IPS-20b (cell line): ENCODE measurements around the gene PRDM16.

Experiments used
- H3K27ac ChIP-seq: one replicate; pipeline ENCODE4 v1.5.1; 2013; ENCODE audit warnings: low read length
- H3K27me3 ChIP-seq: 2 replicates; pipeline ENCODE4 v1.6.1; 2013; ENCODE audit warnings: mild to moderate bottlenecking, low read length, inconsistent platforms; ENCODE audit not compliant: insufficient read depth
- H3K36me3 ChIP-seq: 2 replicates; pipeline ENCODE4 v1.6.1; 2013; ENCODE audit warnings: low read depth, mild to moderate bottlenecking, inconsistent platforms, low read length, moderate library complexity; ENCODE audit not compliant: insufficient read depth
- H3K4me1 ChIP-seq: 2 replicates; pipeline ENCODE4 v1.6.1; 2013; ENCODE audit warnings: mild to moderate bottlenecking, control low read depth, inconsistent platforms, low read length, moderate library complexity; ENCODE audit not compliant: insufficient read depth
- H3K4me3 ChIP-seq: 2 replicates; pipeline ENCODE4 v1.5.1; 2013; ENCODE audit warnings: mild to moderate bottlenecking, low read length, inconsistent platforms
- H3K9ac ChIP-seq: 2 replicates; pipeline ENCODE4 v1.6.1; 2013; ENCODE audit warnings: low read depth, mild to moderate bottlenecking, inconsistent platforms, low read length, moderate library complexity
- H3K9me3 ChIP-seq: 2 replicates; pipeline ENCODE4 v1.6.1; 2013; ENCODE audit warnings: mild to moderate bottlenecking, low read depth, low read length, inconsistent platforms; ENCODE audit not compliant: insufficient read depth

The PRDM16 gene

GRCh38 chr1:3137111-3138100 is 68.4 kb downstream of the PRDM16 start:
- no peaks in the 10 kb centered on the region for H3K27me3 ChIP-seq

GRCh38 chr1:3138623-3139151 is 69.7 kb downstream of the PRDM16 start:
- Histone ChIP-seq H3K27me3 (no peaks in the 10 kb centered on the region), H3K36me3 (no peaks in the 10 kb centered on the region), H3K9me3 (no peaks in the 10 kb centered on the region), H3K4me1 (no peaks in the 10 kb centered on the region), H3K9ac (no peak overlapping the region), H3K27ac (no peak overlapping the region), H3K4me3 (no peak overlapping the region)

More at GRCh38 chr1:3137111-3138100, 68.4 kb downstream of the PRDM16 start:
- H3K9ac ChIP-seq: no peak overlapping the region
- H3K9me3 ChIP-seq: no peaks in the 10 kb centered on the region
- no peaks in the 10 kb centered on the region for H3K4me1 ChIP-seq
- H3K27ac ChIP-seq: no peak overlapping the region
- H3K4me3 ChIP-seq: no peak overlapping the region
- H3K36me3 ChIP-seq: no peaks in the 10 kb centered on the region

GRCh38 chr1:3139451-3139852 is 70.4 kb downstream of the PRDM16 start:
- Histone ChIP-seq H3K4me3 (no peak overlapping the region), H3K9me3 (no peaks in the 10 kb centered on the region), H3K36me3 (no peaks in the 10 kb centered on the region), H3K4me1 (no peaks in the 10 kb centered on the region), H3K27ac (no peak overlapping the region), H3K9ac (no peak overlapping the region), H3K27me3 (no peaks in the 10 kb centered on the region)

- Histone ChIP-seq H3K9me3 (no peaks in the 10 kb centered on the region), H3K27ac (no peak overlapping the region), H3K4me1 (no peaks in the 10 kb centered on the region), H3K9ac (no peak overlapping the region), H3K4me3 (no peak overlapping the region), H3K27me3 (no peaks in the 10 kb centered on the region), H3K36me3 (no peaks in the 10 kb centered on the region)
Observed at GRCh38 chr1:3139871-3140361, 70.9 kb downstream of the PRDM16 start.

- no peak overlapping the region for H3K27ac ChIP-seq
- no peaks in the 10 kb centered on the region for H3K9me3 ChIP-seq
- no peak overlapping the region for H3K4me3 ChIP-seq
- no peak overlapping the region for H3K9ac ChIP-seq
- no peaks in the 10 kb centered on the region for H3K4me1 ChIP-seq
- no peaks in the 10 kb centered on the region for H3K27me3 ChIP-seq
- no peaks in the 10 kb centered on the region for H3K36me3 ChIP-seq
Observed at GRCh38 chr1:3140437-3140836, 71.4 kb downstream of the PRDM16 start.

- no peaks in the 10 kb centered on the region for H3K27me3 ChIP-seq
- H3K36me3 ChIP-seq: no peaks in the 10 kb centered on the region
- no peak overlapping the region for H3K9ac ChIP-seq
- H3K4me3 ChIP-seq: no peak overlapping the region
- H3K27ac ChIP-seq: no peak overlapping the region
- H3K9me3 ChIP-seq: no peaks in the 10 kb centered on the region
- H3K4me1 ChIP-seq: no peaks in the 10 kb centered on the region
Observed at GRCh38 chr1:3141129-3141528, 72.1 kb downstream of the PRDM16 start.

GRCh38 chr1:3141836-3142235 is 72.8 kb downstream of the PRDM16 start:
- Histone ChIP-seq H3K9me3 (no peaks in the 10 kb centered on the region), H3K4me3 (no peak overlapping the region), H3K9ac (no peak overlapping the region), H3K4me1 (no peaks in the 10 kb centered on the region), H3K36me3 (no peaks in the 10 kb centered on the region), H3K27me3 (no peaks in the 10 kb centered on the region), H3K27ac (no peak overlapping the region)

- Histone ChIP-seq H3K27ac (no peak overlapping the region), H3K27me3 (no peaks in the 10 kb centered on the region), H3K9me3 (no peaks in the 10 kb centered on the region), H3K4me1 (no peaks in the 10 kb centered on the region), H3K9ac (no peak overlapping the region), H3K4me3 (no peak overlapping the region), H3K36me3 (no peaks in the 10 kb centered on the region)
Observed at GRCh38 chr1:3142236-3142635, 73.2 kb downstream of the PRDM16 start.

- H3K36me3 ChIP-seq: no peaks in the 10 kb centered on the region
- no peaks in the 10 kb centered on the region for H3K9me3 ChIP-seq
- H3K4me1 ChIP-seq: no peaks in the 10 kb centered on the region
- H3K4me3 ChIP-seq: no peak overlapping the region
- H3K27me3 ChIP-seq: no peaks in the 10 kb centered on the region
- H3K9ac ChIP-seq: no peak overlapping the region
- H3K27ac ChIP-seq: no peak overlapping the region
Observed at GRCh38 chr1:3142751-3143150, 73.7 kb downstream of the PRDM16 start.

- Histone ChIP-seq H3K9ac (no peak overlapping the region), H3K4me3 (no peak overlapping the region), H3K27me3 (no peaks in the 10 kb centered on the region), H3K27ac (no peak overlapping the region), H3K4me1 (no peaks in the 10 kb centered on the region), H3K36me3 (no peaks in the 10 kb centered on the region), H3K9me3 (no peaks in the 10 kb centered on the region)
Observed at GRCh38 chr1:3145532-3146325, 76.7 kb downstream of the PRDM16 start.

GRCh38 chr1:3146458-3146857 is 77.5 kb downstream of the PRDM16 start:
- H3K4me3 ChIP-seq: no peak overlapping the region
- no peaks in the 10 kb centered on the region for H3K27me3 ChIP-seq
- H3K9me3 ChIP-seq: no peaks in the 10 kb centered on the region
- no peak overlapping the region for H3K27ac ChIP-seq
- no peaks in the 10 kb centered on the region for H3K36me3 ChIP-seq
- H3K4me1 ChIP-seq: no peaks in the 10 kb centered on the region
- no peak overlapping the region for H3K9ac ChIP-seq
